Panc1 (cell line): Measurements from ENCODE around the gene UST.

ENCODE experiments used
- POLR2AphosphoS5 ChIP-seq: IDR thresholded peaks from 2 replicates; pipeline ENCODE4 v1.6.1; 2012; ENCODE audit warnings: mild to moderate bottlenecking, low read depth, low read length, moderate library complexity
- TCF7L2 ChIP-seq: IDR thresholded peaks from 2 replicates; pipeline ENCODE4 v1.6.1; 2011; ENCODE audit warnings: mild to moderate bottlenecking, low read depth, low read length, inconsistent platforms
- TF ChIP-seq, protein P1 (sequence below): fragments of 450-650 bp; IDR thresholded peaks from 2 replicates; pipeline ENCODE4 v1.5.1; 2017; ENCODE audit warnings: mild to moderate bottlenecking

DNA sequence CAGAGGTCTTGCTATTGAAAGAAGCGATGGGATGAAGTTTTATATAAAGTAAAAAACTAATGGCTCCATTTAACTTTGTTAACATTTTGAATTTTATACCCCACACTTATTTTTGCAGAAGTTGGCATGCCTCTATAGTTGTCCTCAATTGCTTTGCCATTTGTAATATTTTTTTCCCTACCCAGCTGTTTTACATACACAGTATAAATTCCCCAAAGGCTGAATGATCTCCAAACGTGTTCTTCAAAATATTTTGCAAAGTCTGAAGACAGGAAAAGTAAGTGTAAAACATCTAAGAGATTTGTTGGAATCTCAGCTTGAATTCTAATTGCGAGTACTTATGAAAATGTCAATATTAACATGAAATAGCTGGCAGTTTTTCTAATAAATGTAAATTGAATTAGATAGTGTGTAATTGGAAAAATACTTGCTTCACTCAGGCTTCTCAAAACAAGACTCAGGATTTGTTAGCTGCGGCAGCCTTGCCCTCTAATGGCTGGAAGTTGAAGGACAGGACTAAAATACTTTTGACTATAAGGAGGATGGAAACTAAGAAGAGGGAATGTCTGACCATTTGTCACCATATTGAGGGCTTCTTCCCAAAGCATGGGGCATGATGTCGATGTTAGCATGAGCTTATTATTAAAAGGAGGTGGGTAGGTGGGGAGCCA is 226.8 kb downstream of the UST start:
- TF ChIP-seq, protein P1, sequence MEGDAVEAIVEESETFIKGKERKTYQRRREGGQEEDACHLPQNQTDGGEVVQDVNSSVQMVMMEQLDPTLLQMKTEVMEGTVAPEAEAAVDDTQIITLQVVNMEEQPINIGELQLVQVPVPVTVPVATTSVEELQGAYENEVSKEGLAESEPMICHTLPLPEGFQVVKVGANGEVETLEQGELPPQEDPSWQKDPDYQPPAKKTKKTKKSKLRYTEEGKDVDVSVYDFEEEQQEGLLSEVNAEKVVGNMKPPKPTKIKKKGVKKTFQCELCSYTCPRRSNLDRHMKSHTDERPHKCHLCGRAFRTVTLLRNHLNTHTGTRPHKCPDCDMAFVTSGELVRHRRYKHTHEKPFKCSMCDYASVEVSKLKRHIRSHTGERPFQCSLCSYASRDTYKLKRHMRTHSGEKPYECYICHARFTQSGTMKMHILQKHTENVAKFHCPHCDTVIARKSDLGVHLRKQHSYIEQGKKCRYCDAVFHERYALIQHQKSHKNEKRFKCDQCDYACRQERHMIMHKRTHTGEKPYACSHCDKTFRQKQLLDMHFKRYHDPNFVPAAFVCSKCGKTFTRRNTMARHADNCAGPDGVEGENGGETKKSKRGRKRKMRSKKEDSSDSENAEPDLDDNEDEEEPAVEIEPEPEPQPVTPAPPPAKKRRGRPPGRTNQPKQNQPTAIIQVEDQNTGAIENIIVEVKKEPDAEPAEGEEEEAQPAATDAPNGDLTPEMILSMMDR = peak; percentile 59
- TF ChIP-seq POLR2AphosphoS5 = no peak
- TF ChIP-seq TCF7L2 = no peak
